ENCODE measurements around the gene PLEKHA7.

PLEKHA7 gene

GRCh38 chr11:16812274-16812673 lies 201.9 kb downstream of the PLEKHA7 start:
- FAIRE-seq = no peak
- no peak for DNase-seq (ENCODE audit: insufficient read length, low spot score)
- no peak for TF ChIP-seq CTCF (IDR thresholded peaks at IDR 0.05; ENCODE audit: insufficient read depth, missing control alignments)

DNA sequence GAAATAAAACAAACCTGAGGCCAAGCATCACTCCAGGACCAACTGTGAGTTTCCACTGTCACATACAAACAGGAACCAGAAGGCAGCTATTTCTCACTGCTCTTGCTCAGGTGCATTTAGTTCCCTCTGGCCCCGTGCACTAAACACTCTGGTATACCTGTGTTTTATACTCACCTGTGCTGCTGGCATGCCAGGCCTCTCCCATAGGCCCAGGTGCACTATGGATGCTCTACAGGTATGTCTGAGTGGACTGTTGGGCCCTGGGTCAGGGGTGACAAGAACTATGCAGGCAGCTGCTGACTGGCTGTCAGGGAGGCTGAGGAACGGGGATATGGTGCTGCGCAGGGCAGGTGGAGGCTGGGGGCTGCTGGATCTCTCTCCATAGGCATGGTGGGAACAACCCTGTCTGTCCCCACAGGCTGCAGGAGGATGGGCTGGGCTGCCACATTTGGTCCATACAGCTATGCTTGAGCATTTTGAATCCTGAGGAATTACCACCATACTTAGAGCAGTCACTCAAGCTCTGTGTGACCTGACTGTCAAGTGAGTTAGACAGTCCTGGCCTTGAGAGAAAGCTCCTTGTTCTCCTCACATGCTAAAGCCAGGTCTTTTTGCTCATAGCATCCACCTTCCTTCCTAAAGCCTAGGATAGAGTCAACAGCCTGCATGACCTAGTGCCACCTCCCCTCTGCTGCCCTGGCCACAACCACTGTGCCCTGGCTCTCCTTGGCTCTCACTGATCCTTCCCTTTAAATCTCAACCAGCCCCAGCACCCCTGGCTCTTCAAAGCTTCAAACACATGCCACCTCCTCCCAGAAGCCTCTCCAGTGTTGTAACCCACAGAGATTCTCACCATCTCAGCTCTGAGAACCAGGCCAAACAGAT lies 202.8 kb downstream of the PLEKHA7 start:
- FAIRE-seq = no peak
- TF ChIP-seq CTCF (IDR thresholded peaks at IDR 0.05; ENCODE audit: insufficient read depth, missing control alignments) = no peak

GRCh38 chr11:16809886-16810668 lies 204.1 kb downstream of the PLEKHA7 start:
- FAIRE-seq (no peak), DNase-seq (ENCODE audit: insufficient read length, low spot score) (no peak)
- no peak for TF ChIP-seq CTCF (IDR thresholded peaks at IDR 0.05; ENCODE audit: insufficient read depth, missing control alignments)

More for the DNA sequence above, 202.8 kb downstream of the PLEKHA7 start:
- DNase-seq (ENCODE audit: insufficient read length, low spot score) = no peak

DNA sequence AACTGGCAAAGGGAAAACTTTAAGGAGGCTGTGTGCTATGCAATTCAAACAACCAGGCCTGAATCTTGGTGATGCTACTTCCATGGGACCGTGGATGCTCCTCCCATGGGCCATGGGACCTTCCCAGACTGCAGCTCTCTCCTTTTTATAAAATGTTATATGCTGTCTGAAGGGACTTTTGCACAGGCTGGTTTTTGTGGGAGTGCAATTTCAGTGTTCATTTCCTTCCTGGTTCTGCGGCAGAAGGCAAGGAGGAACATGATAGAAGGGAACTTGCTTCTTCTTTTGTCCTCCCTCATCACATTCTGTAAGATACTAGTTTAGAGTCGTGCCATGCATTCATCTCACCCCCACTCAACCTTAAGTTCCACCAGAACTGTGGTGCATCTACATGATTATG lies 206.9 kb downstream of the PLEKHA7 start:
- FAIRE-seq (no peak), DNase-seq (ENCODE audit: insufficient read length, low spot score) (no peak)

DNA sequence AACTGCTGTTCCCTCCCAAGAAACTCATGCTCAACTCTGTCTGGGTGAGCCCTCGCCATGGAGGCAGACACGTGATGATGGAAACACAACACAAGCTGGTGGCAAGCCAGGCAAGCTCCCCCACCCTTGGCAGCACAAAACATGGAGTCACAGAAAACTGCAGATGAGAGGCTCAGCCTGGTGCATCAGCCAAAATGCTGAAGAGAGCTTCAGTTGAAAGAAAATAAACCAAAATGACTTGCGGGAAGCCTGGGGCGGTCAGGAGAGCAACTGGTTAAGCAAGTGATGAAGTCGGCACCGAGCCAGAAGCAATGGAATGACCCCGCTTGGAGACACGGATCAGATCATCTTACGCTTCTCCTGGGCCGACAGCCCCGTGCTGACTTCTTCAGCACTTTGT lies 207.4 kb downstream of the PLEKHA7 start:
- no peak for TF ChIP-seq CTCF (IDR thresholded peaks at IDR 0.05; ENCODE audit: insufficient read depth, missing control alignments)
- DNase-seq (ENCODE audit: insufficient read length, low spot score) (no peak), FAIRE-seq (no peak)

More for the DNA sequence above, 206.9 kb downstream of the PLEKHA7 start:
- no peak for TF ChIP-seq CTCF (IDR thresholded peaks at IDR 0.05; ENCODE audit: insufficient read depth, missing control alignments)

DNA sequence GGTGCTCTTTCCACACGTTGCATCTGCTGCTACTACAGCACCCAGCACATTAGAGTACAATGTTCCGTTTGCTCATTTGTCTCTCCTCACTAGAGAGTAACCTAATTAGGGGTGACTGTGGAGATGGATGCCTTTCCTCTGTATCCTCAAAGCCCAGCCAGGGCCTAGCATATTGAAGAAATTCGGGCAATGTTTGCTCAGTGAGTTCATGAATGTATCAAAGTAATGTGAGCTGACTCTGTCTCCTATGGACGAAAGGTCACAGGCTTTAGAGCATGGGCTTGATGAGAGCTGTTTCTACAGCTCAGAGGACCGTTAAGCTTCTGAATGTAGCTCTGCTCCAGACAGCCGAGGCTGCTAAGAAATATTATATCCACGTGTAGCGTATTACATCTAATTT lies 208.3 kb downstream of the PLEKHA7 start:
- FAIRE-seq (no peak), DNase-seq (ENCODE audit: insufficient read length, low spot score) (no peak)
- TF ChIP-seq CTCF (IDR thresholded peaks at IDR 0.05; ENCODE audit: insufficient read depth, missing control alignments) = no peak
